SK-N-SH (cell line): Measurements from ENCODE around the gene RNF144B. TPM values are rescaled to one million over a fixed set of nuclear protein-coding genes. Genes with fewer than 3 reads are reported as not detected.

Experiments
- CTCF ChIA-PET: fragments of 300-600, 350-600 bp; formaldehyde crosslinking; extraction: SDS; loops from one replicate; lab custom pipeline; 2021; lab: Yijun Ruan, JAX
- POLR2A ChIA-PET: fragments of 350-600 bp; sonication (Branson Sonifier 250); formaldehyde crosslinking; extraction: SDS; loops from one replicate; lab custom pipeline; 2020; ENCODE audit warnings: antibody characterized with exemption, inconsistent platforms; lab: Yijun Ruan, JAX
- DNase-seq: peaks from one replicate; pipeline ENCODE4 v3.0.0; 2012
- H2AFZ ChIP-seq: fragments of 200-600 bp; sonication (generic); 2 replicates; pipeline ENCODE4 v1.8.1; 2016; ENCODE audit warnings: antibody characterized with exemption, mild to moderate bottlenecking, low read depth
- H3F3A ChIP-seq: fragments of 200-600 bp; sonication (generic); replicated peaks from 2 replicates; pipeline ENCODE3; 2016; ENCODE audit warnings: antibody characterized with exemption, mild to moderate bottlenecking; ENCODE audit not compliant: insufficient read depth
- H3K27ac ChIP-seq, 2 experiments: fragments of 200-500 bp in 1 of 2; fragments of 200-600 bp in 1 of 2; sonication (Bioruptor generic) in 1 of 2; sonication (generic), shearing (Covaris generic) in 1 of 2; 2 replicates each; pipeline versions ENCODE4 v1.5.1 to v1.6.1; 2014 to 2016; ENCODE audit warnings: low read depth in 2 of 2, inconsistent platforms in 1 of 2, low read length in 1 of 2, mild to moderate bottlenecking in 1 of 2, mixed read lengths in 1 of 2
- H3K27me3 ChIP-seq: fragments of 200-600 bp; sonication (generic), shearing (Covaris generic); 2 replicates; pipeline ENCODE4 v1.6.1; 2016; ENCODE audit warnings: mixed run types; ENCODE audit not compliant: insufficient read depth
- H3K36me3 ChIP-seq, 2 experiments: fragments of 200-500 bp in 1 of 2; fragments of 200-600 bp in 1 of 2; sonication (Bioruptor generic) in 1 of 2; sonication (generic) in 1 of 2; replicated peaks in 1 of 2; 2 replicates each; pipeline versions ENCODE3 to v1.5.1; 2014 to 2016; ENCODE audit warnings: low read length in 1 of 2, mild to moderate bottlenecking in 1 of 2; ENCODE audit not compliant: insufficient read depth in 2 of 2, control insufficient read depth in 1 of 2
- H3K4me1 ChIP-seq, 2 experiments: fragments of 200-500 bp in 1 of 2; fragments of 200-600 bp in 1 of 2; sonication (Bioruptor generic) in 1 of 2; sonication (generic), shearing (Covaris generic) in 1 of 2; 2 replicates each; pipeline versions ENCODE4 v1.5.1 to v1.6.1; 2014 to 2016; ENCODE audit warnings: low read depth in 1 of 2, low read length in 1 of 2, mixed run types in 1 of 2; ENCODE audit not compliant: insufficient read depth in 2 of 2, control insufficient read depth in 1 of 2
- H3K4me2 ChIP-seq: fragments of 200-600 bp; sonication (generic), shearing (Covaris generic); 2 replicates; pipeline ENCODE4 v1.6.1; 2017; ENCODE audit warnings: mixed run types
- H3K4me3 ChIP-seq, 2 experiments: fragments of 200-500 bp in 1 of 2; fragments of 200-600 bp in 1 of 2; sonication (Bioruptor generic) in 1 of 2; sonication (generic), shearing (Covaris generic) in 1 of 2; 2 replicates each; pipeline versions ENCODE4 v1.5.1 to v1.8.1; 2014 to 2016; ENCODE audit warnings: low read depth in 2 of 2, inconsistent platforms in 1 of 2, low read length in 1 of 2, mild to moderate bottlenecking in 1 of 2, mixed read lengths in 1 of 2, moderate library complexity in 1 of 2
- H3K79me2 ChIP-seq: fragments of 200-600 bp; sonication (generic); 2 replicates; pipeline ENCODE4 v1.8.1; 2017; ENCODE audit warnings: mild to moderate bottlenecking; ENCODE audit not compliant: insufficient read depth
- H3K9ac ChIP-seq: fragments of 200-600 bp; sonication (generic); 2 replicates; pipeline ENCODE4 v1.6.1; 2017; ENCODE audit warnings: mixed run types
- H3K9me2 ChIP-seq: fragments of 200-600 bp; sonication (generic); 2 replicates; pipeline ENCODE4 v1.6.1; 2017; ENCODE audit warnings: mixed run types
- H3K9me3 ChIP-seq: fragments of 200-600 bp; sonication (generic); 2 replicates; pipeline ENCODE4 v1.6.1; 2017; ENCODE audit warnings: mixed run types, mild to moderate bottlenecking, moderate library complexity
- H4K20me1 ChIP-seq: fragments of 200-600 bp; sonication (generic); 2 replicates; pipeline ENCODE4 v1.6.1; 2017; ENCODE audit warnings: mild to moderate bottlenecking, mixed run types; ENCODE audit not compliant: insufficient read depth
- ELF1 ChIP-seq: IDR thresholded peaks from 2 replicates; pipeline ENCODE4 v1.4.0; 2012
- EZH2phosphoT487 ChIP-seq: fragments of 200-600 bp; sonication (generic); IDR thresholded peaks from 2 replicates; pipeline ENCODE4 v1.6.1; 2017; ENCODE audit warnings: low read depth, mixed run types, mild to moderate bottlenecking, antibody characterized with exemption, moderate library complexity, borderline replicate concordance
- FOSL2 ChIP-seq: IDR thresholded peaks from 2 replicates; pipeline ENCODE4 v1.4.0; 2012; ENCODE audit warnings: low read depth, mild to moderate bottlenecking, moderate library complexity, borderline replicate concordance
- FOXJ3 ChIP-seq: sonication (generic); formaldehyde crosslinking; IDR thresholded peaks from 2 replicates; pipeline ENCODE4 v1.5.1; 2020; ENCODE audit warnings: mild to moderate bottlenecking, missing genetic modification reagents
- FOXM1 ChIP-seq: IDR thresholded peaks from 2 replicates; pipeline ENCODE4 v1.4.0; 2012; ENCODE audit warnings: low read depth, mild to moderate bottlenecking
- GABPA ChIP-seq: IDR thresholded peaks from 2 replicates; pipeline ENCODE4 v1.4.0; 2012; ENCODE audit warnings: low read depth, mild to moderate bottlenecking
- JUND ChIP-seq: IDR thresholded peaks from 2 replicates; pipeline ENCODE4 v1.4.0; 2012
- MXI1 ChIP-seq: IDR thresholded peaks from 2 replicates; pipeline ENCODE4 v1.6.1; 2012; ENCODE audit warnings: mild to moderate bottlenecking, low read depth, low read length, improper control_type of control experiment
- RAD21 ChIP-seq: IDR thresholded peaks from 2 replicates; pipeline ENCODE4 v1.6.1; 2012; ENCODE audit warnings: mild to moderate bottlenecking, low read length
- RCOR1 ChIP-seq: fragments of 150-350 bp; IDR thresholded peaks from 2 replicates; pipeline ENCODE4 v1.6.1; 2017; ENCODE audit warnings: antibody characterized with exemption, low read length
- SIN3A ChIP-seq: IDR thresholded peaks from 2 replicates; pipeline ENCODE4 v1.6.1; 2012; ENCODE audit warnings: low read depth, mild to moderate bottlenecking, low read length, moderate library complexity, borderline replicate concordance
- TCF12 ChIP-seq: IDR thresholded peaks from 2 replicates; pipeline ENCODE4 v1.4.0; 2012
- TEAD4 ChIP-seq: IDR thresholded peaks from 2 replicates; pipeline ENCODE4 v1.4.0; 2012; ENCODE audit warnings: mild to moderate bottlenecking, borderline replicate concordance; ENCODE audit not compliant: insufficient read depth
- WGBS: methylation state at CpG from one replicate; pipeline ENCODE4 v1.1.6; 2017; ENCODE audit warnings: low lambda C conversion rate; 5-methylcytosine and 5-hydroxymethylcytosine counted together
- polyA plus RNA-seq, 3 experiments: library from polyadenylated mRNA; depleted of rRNA; stranded (reverse); fragments of >200 nt; gene quantifications; 2 replicates each; pipeline ENCODE4 v1.2.3, GENCODE V29; 2012
- TF ChIP-seq, protein P1 (sequence below): IDR thresholded peaks from 2 replicates; pipeline ENCODE4 v1.4.0; 2012; ENCODE audit warnings: low read depth, borderline replicate concordance
- TF ChIP-seq, protein P2 (sequence below): fragments of 150-350 bp; IDR thresholded peaks from 2 replicates; pipeline ENCODE4 v1.6.1; 2016; ENCODE audit warnings: mild to moderate bottlenecking, low read depth, low read length
- TF ChIP-seq, protein P3 (sequence below): IDR thresholded peaks from 2 replicates; pipeline ENCODE4 v1.4.0; 2012; ENCODE audit warnings: low read depth, borderline replicate concordance
- TF ChIP-seq, protein P4 (sequence below): IDR thresholded peaks from 2 replicates; pipeline ENCODE4 v1.6.1; 2012; ENCODE audit warnings: mild to moderate bottlenecking, low read depth, low read length, moderate library complexity

RNF144B gene
- polyA plus RNA-seq, 1 of the 3 experiments (the other 2 are of a cell fraction), result 1.2 TPM

DNA sequence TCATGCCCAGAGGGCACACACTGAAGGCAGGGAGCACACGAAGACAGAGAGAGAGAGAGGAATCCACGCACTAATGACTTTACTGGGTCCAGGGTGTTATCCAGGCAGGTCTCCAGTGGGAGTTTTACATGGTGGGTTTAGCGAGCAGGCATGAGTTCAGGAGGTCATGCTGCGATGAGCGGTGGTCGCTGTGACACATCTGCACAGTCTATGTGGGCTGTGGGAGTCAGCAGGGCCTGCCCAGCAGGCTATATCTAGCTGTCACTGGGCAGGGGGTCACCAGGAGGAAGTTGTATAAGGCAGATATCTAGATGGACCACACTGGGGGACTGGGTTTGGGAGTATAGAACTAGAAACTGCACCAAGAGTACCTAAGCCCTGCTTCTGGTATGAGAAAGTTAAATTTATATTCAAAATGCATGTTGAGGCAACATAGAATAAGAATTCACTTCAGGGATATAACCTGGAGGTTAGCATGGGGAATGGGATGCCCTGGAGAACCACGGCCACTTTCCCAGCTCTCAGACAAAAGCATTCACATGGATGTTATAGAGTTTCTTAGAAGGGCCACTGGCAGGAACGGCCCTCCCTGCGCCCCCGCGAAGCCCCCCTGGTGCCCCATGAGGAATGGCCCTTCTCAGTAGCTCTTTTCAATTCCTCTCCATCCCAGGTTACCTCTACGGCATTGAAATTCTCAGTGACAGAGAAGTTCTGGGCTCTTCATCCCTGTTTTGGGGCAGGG is 113.9 kb downstream of the RNF144B start:
- Histone ChIP-seq H3K27ac (no peak overlapping the region), H3K9me2 (no peaks in the 10 kb centered on the region), H4K20me1 (no peaks in the 10 kb centered on the region), H3F3A (no peaks in the 10 kb centered on the region), H3K9me3 (no peaks in the 10 kb centered on the region), H3K4me1 (peaks cover 0 to 2% of the 10 kb centered on the region in 2 experiments; a peak in 2 of 4 replicates), H3K36me3 (no peaks in the 10 kb centered on the region), H3K79me2 (no peaks in the 10 kb centered on the region)
- WGBS, result 94% methylated on average over 11 of the region's 12 CpGs
- ChIA-PET CTCF (interaction anchor here (1.0 to 3.2 kb wide), 3 partner anchors 172 to 917 kb away, joined by 3 to 32 read pairs (median 3); no protein-coding TSS in a partner anchor), POLR2A (no interaction called here)
- DNase-seq, result no peak
- TF ChIP-seq FOXM1, result no peak
- no peak for TF ChIP-seq MXI1
- no peak for TF ChIP-seq RCOR1
- TF ChIP-seq SIN3A, result no peak
- TF ChIP-seq, protein P1, sequence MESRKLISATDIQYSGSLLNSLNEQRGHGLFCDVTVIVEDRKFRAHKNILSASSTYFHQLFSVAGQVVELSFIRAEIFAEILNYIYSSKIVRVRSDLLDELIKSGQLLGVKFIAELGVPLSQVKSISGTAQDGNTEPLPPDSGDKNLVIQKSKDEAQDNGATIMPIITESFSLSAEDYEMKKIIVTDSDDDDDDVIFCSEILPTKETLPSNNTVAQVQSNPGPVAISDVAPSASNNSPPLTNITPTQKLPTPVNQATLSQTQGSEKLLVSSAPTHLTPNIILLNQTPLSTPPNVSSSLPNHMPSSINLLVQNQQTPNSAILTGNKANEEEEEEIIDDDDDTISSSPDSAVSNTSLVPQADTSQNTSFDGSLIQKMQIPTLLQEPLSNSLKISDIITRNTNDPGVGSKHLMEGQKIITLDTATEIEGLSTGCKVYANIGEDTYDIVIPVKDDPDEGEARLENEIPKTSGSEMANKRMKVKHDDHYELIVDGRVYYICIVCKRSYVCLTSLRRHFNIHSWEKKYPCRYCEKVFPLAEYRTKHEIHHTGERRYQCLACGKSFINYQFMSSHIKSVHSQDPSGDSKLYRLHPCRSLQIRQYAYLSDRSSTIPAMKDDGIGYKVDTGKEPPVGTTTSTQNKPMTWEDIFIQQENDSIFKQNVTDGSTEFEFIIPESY, result no peak
- TF ChIP-seq JUND, result no peak
- TF ChIP-seq ELF1, result no peak
- TF ChIP-seq, protein P2, sequence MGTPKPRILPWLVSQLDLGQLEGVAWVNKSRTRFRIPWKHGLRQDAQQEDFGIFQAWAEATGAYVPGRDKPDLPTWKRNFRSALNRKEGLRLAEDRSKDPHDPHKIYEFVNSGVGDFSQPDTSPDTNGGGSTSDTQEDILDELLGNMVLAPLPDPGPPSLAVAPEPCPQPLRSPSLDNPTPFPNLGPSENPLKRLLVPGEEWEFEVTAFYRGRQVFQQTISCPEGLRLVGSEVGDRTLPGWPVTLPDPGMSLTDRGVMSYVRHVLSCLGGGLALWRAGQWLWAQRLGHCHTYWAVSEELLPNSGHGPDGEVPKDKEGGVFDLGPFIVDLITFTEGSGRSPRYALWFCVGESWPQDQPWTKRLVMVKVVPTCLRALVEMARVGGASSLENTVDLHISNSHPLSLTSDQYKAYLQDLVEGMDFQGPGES, result no peak
- no peak for TF ChIP-seq EZH2phosphoT487
- no peak for TF ChIP-seq RAD21
- TF ChIP-seq, all 33 proteins: peak for 0
- no peak overlapping the region for H3K9ac ChIP-seq
- no peaks in the 10 kb centered on the region for H3K27me3 ChIP-seq
- no peak overlapping the region for H3K4me2 ChIP-seq
- no peak overlapping the region for H2AFZ ChIP-seq
- H3K4me3 ChIP-seq, result no peak overlapping the region

DNA sequence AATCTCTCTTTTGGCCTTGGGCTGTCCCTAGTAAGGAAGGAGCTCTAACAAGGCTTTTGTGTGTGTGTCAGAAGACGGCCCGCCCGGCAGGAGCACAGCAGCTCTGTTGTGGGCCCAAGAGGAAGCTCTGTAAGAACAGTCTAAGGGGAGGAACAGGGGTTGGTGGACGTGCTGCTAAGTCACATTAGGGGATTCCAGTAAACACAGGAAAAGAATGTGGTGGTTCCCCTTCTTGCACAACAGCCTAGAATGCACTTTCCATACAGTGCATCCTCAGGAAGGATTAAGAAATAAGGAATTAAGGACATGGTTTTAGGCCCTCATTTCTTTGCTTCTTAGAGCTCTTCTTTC is 114.5 kb downstream of the RNF144B start:
- Histone ChIP-seq H3K9me3 (no peaks in the 10 kb centered on the region), H3K27ac (no peak overlapping the region), H3K36me3 (no peaks in the 10 kb centered on the region), H3K79me2 (no peaks in the 10 kb centered on the region), H3K9me2 (no peaks in the 10 kb centered on the region), H3K4me2 (no peak overlapping the region), H3K27me3 (no peaks in the 10 kb centered on the region), H2AFZ (no peak overlapping the region), H3K4me3 (no peak overlapping the region), H3F3A (no peaks in the 10 kb centered on the region), H3K9ac (no peak overlapping the region), H3K4me1 (peaks cover 0 to 2% of the 10 kb centered on the region in 2 experiments; a peak in 2 of 4 replicates), H4K20me1 (no peaks in the 10 kb centered on the region)
- ChIA-PET CTCF (interaction anchor here (1.0 to 3.2 kb wide), 3 partner anchors 173 to 918 kb away, joined by 3 to 32 read pairs (median 3); no protein-coding TSS in a partner anchor), POLR2A (no interaction called here)
- no peak for DNase-seq
- WGBS, result 73% methylated on average over 4 of the region's 4 CpGs
- no peak for TF ChIP-seq FOXM1
- no peak for TF ChIP-seq FOSL2
- TF ChIP-seq, protein P3, sequence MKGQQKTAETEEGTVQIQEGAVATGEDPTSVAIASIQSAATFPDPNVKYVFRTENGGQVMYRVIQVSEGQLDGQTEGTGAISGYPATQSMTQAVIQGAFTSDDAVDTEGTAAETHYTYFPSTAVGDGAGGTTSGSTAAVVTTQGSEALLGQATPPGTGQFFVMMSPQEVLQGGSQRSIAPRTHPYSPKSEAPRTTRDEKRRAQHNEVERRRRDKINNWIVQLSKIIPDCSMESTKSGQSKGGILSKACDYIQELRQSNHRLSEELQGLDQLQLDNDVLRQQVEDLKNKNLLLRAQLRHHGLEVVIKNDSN, result no peak
- TF ChIP-seq FOXJ3 (CRISPR knock-in tag), result no peak
- no peak for TF ChIP-seq TCF12
- TF ChIP-seq GABPA, result no peak
- TF ChIP-seq, protein P4, sequence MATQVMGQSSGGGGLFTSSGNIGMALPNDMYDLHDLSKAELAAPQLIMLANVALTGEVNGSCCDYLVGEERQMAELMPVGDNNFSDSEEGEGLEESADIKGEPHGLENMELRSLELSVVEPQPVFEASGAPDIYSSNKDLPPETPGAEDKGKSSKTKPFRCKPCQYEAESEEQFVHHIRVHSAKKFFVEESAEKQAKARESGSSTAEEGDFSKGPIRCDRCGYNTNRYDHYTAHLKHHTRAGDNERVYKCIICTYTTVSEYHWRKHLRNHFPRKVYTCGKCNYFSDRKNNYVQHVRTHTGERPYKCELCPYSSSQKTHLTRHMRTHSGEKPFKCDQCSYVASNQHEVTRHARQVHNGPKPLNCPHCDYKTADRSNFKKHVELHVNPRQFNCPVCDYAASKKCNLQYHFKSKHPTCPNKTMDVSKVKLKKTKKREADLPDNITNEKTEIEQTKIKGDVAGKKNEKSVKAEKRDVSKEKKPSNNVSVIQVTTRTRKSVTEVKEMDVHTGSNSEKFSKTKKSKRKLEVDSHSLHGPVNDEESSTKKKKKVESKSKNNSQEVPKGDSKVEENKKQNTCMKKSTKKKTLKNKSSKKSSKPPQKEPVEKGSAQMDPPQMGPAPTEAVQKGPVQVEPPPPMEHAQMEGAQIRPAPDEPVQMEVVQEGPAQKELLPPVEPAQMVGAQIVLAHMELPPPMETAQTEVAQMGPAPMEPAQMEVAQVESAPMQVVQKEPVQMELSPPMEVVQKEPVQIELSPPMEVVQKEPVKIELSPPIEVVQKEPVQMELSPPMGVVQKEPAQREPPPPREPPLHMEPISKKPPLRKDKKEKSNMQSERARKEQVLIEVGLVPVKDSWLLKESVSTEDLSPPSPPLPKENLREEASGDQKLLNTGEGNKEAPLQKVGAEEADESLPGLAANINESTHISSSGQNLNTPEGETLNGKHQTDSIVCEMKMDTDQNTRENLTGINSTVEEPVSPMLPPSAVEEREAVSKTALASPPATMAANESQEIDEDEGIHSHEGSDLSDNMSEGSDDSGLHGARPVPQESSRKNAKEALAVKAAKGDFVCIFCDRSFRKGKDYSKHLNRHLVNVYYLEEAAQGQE, result no peak
- no peak for TF ChIP-seq TEAD4
